OCI-LY3 (cell line): ENCODE results near the gene KRTAP12-3.

Source experiments
- H2AFZ ChIP-seq: fragments of 200-600, 300-600 bp; shearing (Covaris generic); 2 replicates; pipeline ENCODE4 v1.6.0; 2014; ENCODE audit warnings: antibody characterized with exemption, low read depth, low read length
- H3K27ac ChIP-seq: fragments of 200-600, 300-600 bp; sonication (generic); 2 replicates; pipeline ENCODE4 v1.5.1; 2014; ENCODE audit warnings: mild to moderate bottlenecking, low read length, moderate library complexity, mixed read lengths
- H3K27me3 ChIP-seq: fragments of 200-600, 300-600 bp; sonication (generic); 2 replicates; pipeline ENCODE4 v1.6.1; 2014; ENCODE audit warnings: low read depth, low read length, mixed read lengths
- H3K36me3 ChIP-seq: fragments of 200-600, 300-600 bp; sonication (generic); replicated peaks from 2 replicates; pipeline ENCODE3; 2014; ENCODE audit warnings: low read depth, low read length, mixed read lengths
- H3K4me1 ChIP-seq: fragments of 300-600, 200-600 bp; sonication (generic); 2 replicates; pipeline ENCODE4 v1.6.1; 2014; ENCODE audit warnings: low read length, mixed read lengths
- H3K4me2 ChIP-seq: fragments of 200-600, 300-600 bp; sonication (generic); 2 replicates; pipeline ENCODE4 v1.6.1; 2014; ENCODE audit warnings: low read length, mixed read lengths
- H3K4me3 ChIP-seq: fragments of 300-600, 200-600 bp; sonication (generic); 2 replicates; pipeline ENCODE4 v1.5.1; 2014; ENCODE audit warnings: antibody characterized with exemption, mild to moderate bottlenecking, low read length, moderate library complexity
- H3K79me2 ChIP-seq: fragments of 300-600, 200-600 bp; shearing (Covaris generic); 2 replicates; pipeline ENCODE4 v1.6.1; 2014; ENCODE audit warnings: mild to moderate bottlenecking, low read length, mixed read lengths
- H3K9ac ChIP-seq: fragments of 300-600, 200-600 bp; shearing (Covaris generic); 2 replicates; pipeline ENCODE4 v1.6.0; 2014; ENCODE audit warnings: mild to moderate bottlenecking, low read length, moderate library complexity
- H3K9me3 ChIP-seq: fragments of 200-600, 300-600 bp; shearing (Covaris generic); 2 replicates; pipeline ENCODE4 v1.6.1; 2014; ENCODE audit warnings: low read length, mixed read lengths; ENCODE audit not compliant: insufficient read depth
- H4K20me1 ChIP-seq: fragments of 200-600, 300-600 bp; sonication (generic); 2 replicates; pipeline ENCODE4 v1.6.1; 2016; ENCODE audit warnings: low read length, mixed read lengths; ENCODE audit not compliant: insufficient read depth
- EZH2phosphoT487 ChIP-seq: fragments of 200-600 bp; shearing (Covaris generic); IDR thresholded peaks from 2 replicates; pipeline ENCODE4 v1.6.1; 2018; ENCODE audit warnings: antibody characterized with exemption, mixed run types, low read depth
- TF ChIP-seq, protein P1 (sequence below): fragments of 200-600, 300-600 bp; sonication (generic); IDR thresholded peaks from 2 replicates; pipeline ENCODE4 v1.5.1; 2014; ENCODE audit warnings: antibody characterized with exemption, low read length, low read depth

The KRTAP12-3 gene

DNA sequence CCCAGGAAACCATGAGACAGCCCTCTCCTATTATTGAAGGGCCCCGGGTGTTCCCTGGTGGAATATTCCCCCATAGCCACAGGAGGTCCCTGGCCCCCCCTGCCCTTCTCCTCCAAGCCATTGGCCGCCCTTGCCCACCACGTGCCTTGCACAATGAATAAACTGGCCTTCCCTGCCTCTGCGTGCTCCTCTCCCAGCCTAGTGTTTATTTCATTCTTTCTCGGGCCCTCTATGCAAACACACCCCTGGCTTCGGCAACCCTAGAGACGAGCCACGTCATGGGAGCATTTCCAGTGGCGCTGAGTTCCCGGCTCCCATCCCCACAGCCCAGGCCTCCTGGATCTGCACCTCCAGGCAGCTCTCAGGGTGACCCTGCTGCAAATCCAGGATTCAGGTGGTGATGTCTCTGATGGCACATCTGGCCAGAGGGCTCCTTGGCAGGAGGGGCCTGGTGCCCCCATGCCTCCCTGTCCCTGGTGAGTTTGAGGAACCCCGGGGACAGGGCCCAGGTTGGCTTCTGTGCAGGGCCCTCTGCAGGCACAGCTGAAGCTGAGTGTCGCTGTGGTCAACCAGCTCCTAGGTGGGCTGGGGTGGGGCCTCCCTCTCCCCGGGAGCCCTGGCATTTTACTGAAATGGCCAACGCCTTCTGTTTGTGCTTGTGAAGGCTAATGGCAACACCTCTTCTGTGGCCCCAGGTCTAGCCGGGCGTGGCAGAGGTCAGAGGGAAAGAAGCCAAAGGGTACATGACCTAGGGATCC is 45.4 kb downstream of the KRTAP12-3 start:
- no peak overlapping the region for H3K4me2 ChIP-seq
- no peak overlapping the region for H3K9ac ChIP-seq
- no peaks in the 10 kb centered on the region for H3K9me3 ChIP-seq

DNA sequence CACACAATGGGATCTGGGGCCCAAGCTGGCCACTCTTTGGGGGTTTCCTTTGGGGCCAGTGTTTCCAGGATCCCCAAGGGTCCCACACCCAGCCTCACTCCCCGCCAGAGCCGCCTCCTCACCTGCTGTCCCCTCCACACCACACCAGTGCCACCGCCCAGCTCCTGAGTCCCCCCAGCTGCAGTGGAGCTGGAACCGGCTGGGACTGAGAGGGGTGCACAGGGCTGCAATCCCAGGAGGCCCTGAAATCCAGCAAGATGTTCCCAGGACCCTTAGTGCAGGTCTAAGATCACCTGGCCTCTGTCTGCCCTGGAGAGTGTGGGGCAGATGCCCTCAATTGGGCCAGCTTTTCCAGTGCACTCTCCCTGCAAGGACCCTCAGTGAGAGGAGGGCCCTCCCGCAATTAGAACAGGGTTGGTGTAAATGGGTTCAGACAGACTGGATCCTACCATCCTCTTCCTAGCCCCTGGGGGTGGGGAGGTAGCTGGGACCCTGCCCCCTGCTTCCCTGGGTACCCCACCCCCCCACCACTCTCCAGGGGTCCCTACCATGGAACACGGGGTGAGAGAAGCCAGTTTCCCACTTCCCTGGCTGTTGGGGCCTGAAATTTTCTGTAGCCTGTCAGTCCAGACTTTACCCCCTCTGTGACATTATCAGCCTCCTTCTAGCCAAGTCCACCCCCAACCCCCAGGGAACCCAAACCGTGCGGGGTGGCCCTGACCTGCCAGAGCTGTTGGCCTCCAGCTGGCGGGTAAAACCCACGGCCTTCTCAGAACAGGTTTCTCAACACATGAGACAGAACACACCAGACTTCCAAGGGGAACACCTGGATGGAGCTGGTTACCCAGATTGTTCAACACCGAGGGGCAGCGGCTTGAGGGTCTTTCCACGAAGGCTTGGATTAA is 46.3 kb downstream of the KRTAP12-3 start:
- H3K4me2 ChIP-seq, result no peak overlapping the region

More for the DNA sequence above, 45.4 kb downstream of the KRTAP12-3 start:
- no peak overlapping the region for H3K27ac ChIP-seq
- H3K79me2 ChIP-seq, result no peaks in the 10 kb centered on the region
- H2AFZ ChIP-seq, result no peak overlapping the region
- H3K4me3 ChIP-seq, result no peak overlapping the region
- no peak for TF ChIP-seq EZH2phosphoT487
- TF ChIP-seq, protein P1, sequence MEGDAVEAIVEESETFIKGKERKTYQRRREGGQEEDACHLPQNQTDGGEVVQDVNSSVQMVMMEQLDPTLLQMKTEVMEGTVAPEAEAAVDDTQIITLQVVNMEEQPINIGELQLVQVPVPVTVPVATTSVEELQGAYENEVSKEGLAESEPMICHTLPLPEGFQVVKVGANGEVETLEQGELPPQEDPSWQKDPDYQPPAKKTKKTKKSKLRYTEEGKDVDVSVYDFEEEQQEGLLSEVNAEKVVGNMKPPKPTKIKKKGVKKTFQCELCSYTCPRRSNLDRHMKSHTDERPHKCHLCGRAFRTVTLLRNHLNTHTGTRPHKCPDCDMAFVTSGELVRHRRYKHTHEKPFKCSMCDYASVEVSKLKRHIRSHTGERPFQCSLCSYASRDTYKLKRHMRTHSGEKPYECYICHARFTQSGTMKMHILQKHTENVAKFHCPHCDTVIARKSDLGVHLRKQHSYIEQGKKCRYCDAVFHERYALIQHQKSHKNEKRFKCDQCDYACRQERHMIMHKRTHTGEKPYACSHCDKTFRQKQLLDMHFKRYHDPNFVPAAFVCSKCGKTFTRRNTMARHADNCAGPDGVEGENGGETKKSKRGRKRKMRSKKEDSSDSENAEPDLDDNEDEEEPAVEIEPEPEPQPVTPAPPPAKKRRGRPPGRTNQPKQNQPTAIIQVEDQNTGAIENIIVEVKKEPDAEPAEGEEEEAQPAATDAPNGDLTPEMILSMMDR, result no peak
- H3K36me3 ChIP-seq, result no peaks in the 10 kb centered on the region
- no peaks in the 10 kb centered on the region for H4K20me1 ChIP-seq
- H3K27me3 ChIP-seq, result no peaks in the 10 kb centered on the region
- no peaks in the 10 kb centered on the region for H3K4me1 ChIP-seq

DNA sequence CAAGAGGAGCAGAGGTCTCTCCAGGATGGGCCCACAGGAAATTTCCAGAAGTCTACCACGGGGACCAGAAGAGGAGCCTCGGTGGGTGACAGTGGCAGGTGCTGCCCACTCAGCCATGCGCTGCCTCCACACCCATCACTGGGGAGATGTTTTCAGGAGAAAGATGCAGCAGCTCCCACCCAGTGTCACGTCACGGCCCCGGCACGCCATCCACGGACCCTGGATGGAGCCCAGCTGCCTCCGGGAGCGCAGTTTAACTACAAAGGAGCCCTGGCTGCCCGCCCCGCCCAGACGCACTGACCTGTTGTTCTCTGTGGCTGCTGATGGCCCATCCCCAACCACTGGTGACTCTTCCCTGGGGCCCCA is 46.9 kb downstream of the KRTAP12-3 start:
- no peaks in the 10 kb centered on the region for H3K9me3 ChIP-seq
- H3K27me3 ChIP-seq, result no peaks in the 10 kb centered on the region
- H3K79me2 ChIP-seq, result no peaks in the 10 kb centered on the region
- H4K20me1 ChIP-seq, result no peaks in the 10 kb centered on the region
- no peak overlapping the region for H3K27ac ChIP-seq
- H3K9ac ChIP-seq, result no peak overlapping the region
- no peak overlapping the region for H3K4me3 ChIP-seq
- H3K4me2 ChIP-seq, result no peak overlapping the region
- no peak for TF ChIP-seq EZH2phosphoT487
- TF ChIP-seq, protein P1, result no peak
- no peaks in the 10 kb centered on the region for H3K4me1 ChIP-seq
- H3K36me3 ChIP-seq, result no peaks in the 10 kb centered on the region
- no peak overlapping the region for H2AFZ ChIP-seq

More for the DNA sequence above, 46.3 kb downstream of the KRTAP12-3 start:
- H4K20me1 ChIP-seq, result no peaks in the 10 kb centered on the region
- no peaks in the 10 kb centered on the region for H3K4me1 ChIP-seq
- H3K27ac ChIP-seq, result no peak overlapping the region
- H3K4me3 ChIP-seq, result no peak overlapping the region
- H2AFZ ChIP-seq, result no peak overlapping the region
- TF ChIP-seq EZH2phosphoT487, result no peak
- TF ChIP-seq, protein P1, result no peak
- H3K79me2 ChIP-seq, result no peaks in the 10 kb centered on the region
- H3K9me3 ChIP-seq, result no peaks in the 10 kb centered on the region
- no peak overlapping the region for H3K9ac ChIP-seq
- no peaks in the 10 kb centered on the region for H3K36me3 ChIP-seq
- H3K27me3 ChIP-seq, result no peaks in the 10 kb centered on the region

DNA sequence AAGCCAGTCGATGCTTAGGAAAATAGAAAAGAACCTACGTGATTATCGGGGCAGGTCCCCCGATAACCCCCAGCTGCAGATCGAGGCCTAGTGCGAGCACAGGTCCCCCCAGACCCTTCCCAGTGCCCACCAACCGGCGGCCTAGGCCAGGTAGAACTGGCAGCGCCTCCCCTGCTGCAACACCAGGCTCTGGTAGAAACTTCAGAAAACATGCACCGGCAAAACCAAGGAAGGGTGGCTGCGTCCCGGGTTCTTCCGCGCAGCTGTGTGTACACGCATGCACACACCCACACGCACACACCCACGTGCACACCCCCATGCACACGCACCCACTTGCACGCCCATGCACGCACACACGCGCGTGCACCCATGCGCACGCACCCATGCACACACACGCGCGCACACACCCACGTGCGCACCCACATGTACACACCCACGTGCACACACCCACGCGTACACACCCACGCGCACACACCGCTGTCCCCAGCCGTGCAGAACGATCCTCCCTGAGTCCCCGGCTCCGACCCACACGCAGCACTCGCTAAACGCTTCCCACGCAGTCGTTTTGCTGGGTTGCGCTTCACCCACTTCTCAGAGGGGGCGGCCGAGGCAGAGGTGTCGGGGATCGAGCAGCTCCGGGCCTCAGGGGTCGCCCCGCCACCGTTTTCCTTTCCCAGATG is 48.4 kb downstream of the KRTAP12-3 start:
- H4K20me1 ChIP-seq, result no peaks in the 10 kb centered on the region
- no peaks in the 10 kb centered on the region for H3K9me3 ChIP-seq
- H3K27ac ChIP-seq, result no peak overlapping the region
- no peaks in the 10 kb centered on the region for H3K36me3 ChIP-seq
- H3K79me2 ChIP-seq, result no peaks in the 10 kb centered on the region
- no peak overlapping the region for H2AFZ ChIP-seq
- no peak overlapping the region for H3K4me2 ChIP-seq
- H3K9ac ChIP-seq, result no peak overlapping the region
- no peak overlapping the region for H3K4me3 ChIP-seq
- no peaks in the 10 kb centered on the region for H3K4me1 ChIP-seq
- no peak for TF ChIP-seq EZH2phosphoT487
- TF ChIP-seq, protein P1, result no peak
- no peaks in the 10 kb centered on the region for H3K27me3 ChIP-seq
